Sigmoid colon (tissue), 7 donors: ENCODE data around the gene GPR157. TPM values are rescaled to one million over a fixed set of nuclear protein-coding genes. Genes with fewer than 3 reads are reported as not detected.
A peak's percentile ranks its signal among the peaks of the same experiment; 100 is the strongest.

Source experiments
- DNase-seq: peaks from one replicate; pipeline ENCODE4 v3.0.0-alpha.2; 2019
- H3K27ac ChIP-seq, 4 donors: fragments of 200-600 bp; sonication (generic); one replicate each; pipeline ENCODE4 v1.5.1; 2016 to 2019; ENCODE audit warnings: mild to moderate bottlenecking in 1 of 4
- H3K27me3 ChIP-seq, 3 donors: fragments of 200-600 bp; sonication (generic); one replicate each; pipeline ENCODE4 v1.5.1; 2019; ENCODE audit warnings: mild to moderate bottlenecking in 1 of 3
- H3K36me3 ChIP-seq, 4 donors: fragments of 200-600 bp; sonication (generic); one replicate each; pipeline ENCODE4 v1.5.1; 2016 to 2019
- H3K4me1 ChIP-seq, 4 donors: fragments of 200-600 bp; sonication (generic); one replicate each; pipeline ENCODE4 v1.5.1; 2017 to 2019
- H3K4me3 ChIP-seq, 4 donors: fragments of 200-600 bp; sonication (generic); one replicate each; pipeline ENCODE4 v1.5.1; 2017 to 2019; ENCODE audit warnings: mild to moderate bottlenecking in 2 of 4, moderate library complexity in 1 of 4
- H3K9me3 ChIP-seq, 4 donors: fragments of 200-600 bp in 3 of 4; sonication (generic) in 3 of 4; one replicate each; pipeline versions ENCODE4 v1.5.1 to v1.6.1; 2013 to 2019
- CTCF ChIP-seq, 4 experiments: fragments of 450-650 bp in 3 of 4; fragments of 200-600 bp in 1 of 4; IDR thresholded peaks; one replicate each; pipeline ENCODE4 v1.5.1; 2016 to 2019; ENCODE audit warnings: antibody characterized with exemption in 4 of 4, mild to moderate bottlenecking in 3 of 4, moderate library complexity in 2 of 4
- EP300 ChIP-seq, 4 donors: sonication (generic); formaldehyde crosslinking; IDR thresholded peaks; one replicate each; pipeline ENCODE4 v1.6.1; 2017; ENCODE audit warnings: antibody characterized with exemption in 4 of 4
- POLR2A ChIP-seq, 2 donors: fragments of 450-650 bp; IDR thresholded peaks; one replicate each; pipeline ENCODE4 v1.6.1; 2016; ENCODE audit warnings: antibody characterized with exemption in 2 of 2, mild to moderate bottlenecking in 2 of 2, moderate library complexity in 2 of 2
- POLR2AphosphoS5 ChIP-seq, 4 donors: sonication (generic); formaldehyde crosslinking; IDR thresholded peaks; one replicate each; pipeline ENCODE4 v1.6.1; 2017; ENCODE audit warnings: antibody characterized with exemption in 4 of 4
- WGBS, 2 donors: extraction: QIAGEN DNeasy Blood & Tissue Kit; methylation state at CpG; one replicate each; pipeline ENCODE4 v1.1.7; 2013; 5-methylcytosine and 5-hydroxymethylcytosine counted together
- intact Hi-C: fragments of 100-400 bp; cut with DNase I; formaldehyde crosslinking; loops from one replicate; pipeline ENCODE4 v1.15.1; 2023
- polyA plus RNA-seq, 3 donors: library from polyadenylated mRNA; stranded (reverse); fragments of 200-250 nt; gene quantifications; one replicate each; pipeline ENCODE4 v1.2.3, GENCODE V29; 2013
- total RNA-seq, 4 donors: library from RNA; depleted of rRNA; stranded (reverse); fragments of >200 nt; gene quantifications; one replicate each; pipeline ENCODE4 v1.1.0, GENCODE V29; 2016
- donor health status: healthy with polysubstance abuse.
- donor health status: Bipolar disorder and iron deficiency.
- donor health status: healthy.

GPR157 gene
- total and polyA plus RNA-seq, 7 donors, result 0.92 to 3.7 (median 1.8) TPM

DNA sequence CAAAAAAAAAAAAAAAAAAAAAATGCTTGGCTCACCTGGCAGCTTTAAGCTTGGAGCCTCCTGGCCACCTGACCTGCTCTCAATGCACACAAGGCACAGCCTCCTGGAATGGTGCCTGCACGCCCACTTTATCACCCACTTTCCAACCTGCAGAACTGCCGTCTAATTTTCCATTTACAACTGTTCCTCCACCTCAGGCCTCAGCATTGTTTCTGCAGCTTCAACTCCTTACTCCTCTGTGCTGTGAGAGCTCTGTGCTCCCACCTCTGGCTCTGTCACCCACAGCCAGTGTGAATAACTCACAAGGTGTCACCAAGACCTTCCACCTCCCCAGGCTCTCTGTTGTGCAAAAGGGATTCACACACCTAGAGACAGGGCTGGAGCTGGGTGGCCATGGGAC lies 38.7 kb upstream of the GPR157 start:
- TF ChIP-seq CTCF (IDR thresholded peaks at IDR 0.05) (no peak), EP300 (IDR thresholded peaks at IDR 0.05) (no peak), POLR2A (IDR thresholded peaks at IDR 0.05) (no peak), POLR2AphosphoS5 (IDR thresholded peaks at IDR 0.05) (no peak)
- 39 to 65% methylated on average over 2 of the region's 2 CpGs for WGBS, 2 donors
- no peaks in the 10 kb centered on the region for H3K9me3 ChIP-seq
- no peaks in the 10 kb centered on the region for H3K36me3 ChIP-seq
- no peaks in the 10 kb centered on the region for H3K27me3 ChIP-seq
- intact Hi-C loops, result no loop called here
- no peak overlapping the region for H3K4me3 ChIP-seq
- no peak for DNase-seq
- peaks cover 0 to 17% (median 4%) of the 10 kb centered on the region in 4 donors for H3K4me1 ChIP-seq
- no peak overlapping the region for H3K27ac ChIP-seq

GRCh38 chr1:9166289-9167235 lies 37.7 kb upstream of the GPR157 start:
- 91 to 93% methylated on average over 27 of the region's 27 CpGs for WGBS, 2 donors
- intact Hi-C loops, result no loop called here
- TF ChIP-seq POLR2A (IDR thresholded peaks at IDR 0.05) (no peak), POLR2AphosphoS5 (IDR thresholded peaks at IDR 0.05) (no peak), EP300 (IDR thresholded peaks at IDR 0.05) (no peak), CTCF (IDR thresholded peaks at IDR 0.05) (no peak)

GRCh38 chr1:9165396-9165795 lies 36.5 kb upstream of the GPR157 start:
- no peak for TF ChIP-seq POLR2A (IDR thresholded peaks at IDR 0.05)
- no peak for TF ChIP-seq CTCF (IDR thresholded peaks at IDR 0.05)
- no peak for TF ChIP-seq EP300 (IDR thresholded peaks at IDR 0.05)
- no peak for TF ChIP-seq POLR2AphosphoS5 (IDR thresholded peaks at IDR 0.05)
- H3K9me3 ChIP-seq, result no peaks in the 10 kb centered on the region
- intact Hi-C loops, result no loop called here
- no peak overlapping the region for H3K4me3 ChIP-seq
- H3K36me3 ChIP-seq, result no peaks in the 10 kb centered on the region
- no peaks in the 10 kb centered on the region for H3K27me3 ChIP-seq
- no peak for DNase-seq
- peaks cover 0 to 21% (median 4%) of the 10 kb centered on the region in 4 donors for H3K4me1 ChIP-seq
- 91 to 92% methylated on average over 7 of the region's 7 CpGs for WGBS, 2 donors
- H3K27ac ChIP-seq, result no peak overlapping the region

More at GRCh38 chr1:9166289-9167235, 37.7 kb upstream of the GPR157 start:
- Histone ChIP-seq H3K27me3 (no peaks in the 10 kb centered on the region), H3K9me3 (no peaks in the 10 kb centered on the region), H3K27ac (no peak overlapping the region), H3K4me1 (peaks cover 0 to 21% (median 4%) of the 10 kb centered on the region in 4 donors), H3K36me3 (no peaks in the 10 kb centered on the region), H3K4me3 (no peak overlapping the region)
- DNase-seq, result no peak

GRCh38 chr1:9164919-9165318 lies 36.0 kb upstream of the GPR157 start:
- Histone ChIP-seq H3K27me3 (no peaks in the 10 kb centered on the region), H3K4me3 (no peak overlapping the region), H3K4me1 (peaks cover 0 to 21% (median 4%) of the 10 kb centered on the region in 4 donors), H3K36me3 (no peaks in the 10 kb centered on the region), H3K9me3 (no peaks in the 10 kb centered on the region), H3K27ac (peak overlapping the region in 2 of 4 donors; percentile 75 to 77)
- intact Hi-C loops, result no loop called here
- 36 to 65% methylated on average over 7 of the region's 7 CpGs for WGBS, 2 donors
- TF ChIP-seq POLR2AphosphoS5 (IDR thresholded peaks at IDR 0.05) (no peak), EP300 (IDR thresholded peaks at IDR 0.05) (no peak), CTCF (IDR thresholded peaks at IDR 0.05) (no peak), POLR2A (IDR thresholded peaks at IDR 0.05) (no peak)
- DNase-seq, result no peak
